ENCODE data around the gene TTLL6.

The TTLL6 gene

GRCh38 chr17:48776602-48777001, 40.4 kb downstream of the TTLL6 start:
- TF ChIP-seq, protein P1, sequence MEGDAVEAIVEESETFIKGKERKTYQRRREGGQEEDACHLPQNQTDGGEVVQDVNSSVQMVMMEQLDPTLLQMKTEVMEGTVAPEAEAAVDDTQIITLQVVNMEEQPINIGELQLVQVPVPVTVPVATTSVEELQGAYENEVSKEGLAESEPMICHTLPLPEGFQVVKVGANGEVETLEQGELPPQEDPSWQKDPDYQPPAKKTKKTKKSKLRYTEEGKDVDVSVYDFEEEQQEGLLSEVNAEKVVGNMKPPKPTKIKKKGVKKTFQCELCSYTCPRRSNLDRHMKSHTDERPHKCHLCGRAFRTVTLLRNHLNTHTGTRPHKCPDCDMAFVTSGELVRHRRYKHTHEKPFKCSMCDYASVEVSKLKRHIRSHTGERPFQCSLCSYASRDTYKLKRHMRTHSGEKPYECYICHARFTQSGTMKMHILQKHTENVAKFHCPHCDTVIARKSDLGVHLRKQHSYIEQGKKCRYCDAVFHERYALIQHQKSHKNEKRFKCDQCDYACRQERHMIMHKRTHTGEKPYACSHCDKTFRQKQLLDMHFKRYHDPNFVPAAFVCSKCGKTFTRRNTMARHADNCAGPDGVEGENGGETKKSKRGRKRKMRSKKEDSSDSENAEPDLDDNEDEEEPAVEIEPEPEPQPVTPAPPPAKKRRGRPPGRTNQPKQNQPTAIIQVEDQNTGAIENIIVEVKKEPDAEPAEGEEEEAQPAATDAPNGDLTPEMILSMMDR (IDR thresholded peaks at IDR 0.05; ENCODE audit: low read depth, low read length, poor library complexity, severe bottlenecking): no peak
- TF ChIP-seq EZH2phosphoT487 (IDR thresholded peaks at IDR 0.05; ENCODE audit: borderline replicate concordance, low read length): no peak

GRCh38 chr17:48773245-48773644, 43.8 kb downstream of the TTLL6 start:
- no peak overlapping the region for H3K27ac ChIP-seq (ENCODE audit: low read depth, low read length)
- no peaks in the 10 kb centered on the region for H3F3A ChIP-seq (ENCODE audit: control insufficient read depth, insufficient read depth)
- H3K36me3 ChIP-seq (ENCODE audit: control insufficient read depth, low read length): no peaks in the 10 kb centered on the region
- H3K79me2 ChIP-seq (ENCODE audit: control insufficient read depth, low read length): no peaks in the 10 kb centered on the region
- H3K4me2 ChIP-seq (ENCODE audit: low read length): no peak overlapping the region
- H3K4me3 ChIP-seq (ENCODE audit: low read length): no peak overlapping the region
- peaks cover 6% of the 10 kb centered on the region for H3K4me1 ChIP-seq (ENCODE audit: control insufficient read depth, low read length)
- H3K9me3 ChIP-seq (ENCODE audit: control insufficient read depth, insufficient read depth, low read length): no peaks in the 10 kb centered on the region; the same call in 1 of the 2 replicates
- no peaks in the 10 kb centered on the region for H4K20me1 ChIP-seq (ENCODE audit: control insufficient read depth, insufficient read depth, low read depth, low read length)
- H3K9me2 ChIP-seq (replicated peaks; ENCODE audit: control insufficient read depth, low read length): no peaks in the 10 kb centered on the region
- TF ChIP-seq, protein P1 (IDR thresholded peaks at IDR 0.05; ENCODE audit: low read depth, low read length, poor library complexity, severe bottlenecking): no peak
- no peak for TF ChIP-seq EZH2phosphoT487 (IDR thresholded peaks at IDR 0.05; ENCODE audit: borderline replicate concordance, low read length)
- peaks cover 5% of the 10 kb centered on the region for H3K27me3 ChIP-seq (ENCODE audit: control insufficient read depth, low read length)

More at GRCh38 chr17:48776602-48777001, 40.4 kb downstream of the TTLL6 start:
- no peaks in the 10 kb centered on the region for H3F3A ChIP-seq (ENCODE audit: control insufficient read depth, insufficient read depth)
- H4K20me1 ChIP-seq (ENCODE audit: control insufficient read depth, insufficient read depth, low read depth, low read length): no peaks in the 10 kb centered on the region
- no peak overlapping the region for H3K4me3 ChIP-seq (ENCODE audit: low read length)
- H3K4me2 ChIP-seq (ENCODE audit: low read length): no peak overlapping the region
- no peaks in the 10 kb centered on the region for H3K79me2 ChIP-seq (ENCODE audit: control insufficient read depth, low read length)
- H3K9me2 ChIP-seq (replicated peaks; ENCODE audit: control insufficient read depth, low read length): no peaks in the 10 kb centered on the region
- H3K4me1 ChIP-seq (ENCODE audit: control insufficient read depth, low read length): peaks cover 3% of the 10 kb centered on the region
- peaks cover 5% of the 10 kb centered on the region for H3K27me3 ChIP-seq (ENCODE audit: control insufficient read depth, low read length)
- H3K27ac ChIP-seq (ENCODE audit: low read depth, low read length): no peak overlapping the region
- no peaks in the 10 kb centered on the region; the same call in 1 of the 2 replicates for H3K9me3 ChIP-seq (ENCODE audit: control insufficient read depth, insufficient read depth, low read length)
- H3K36me3 ChIP-seq (ENCODE audit: control insufficient read depth, low read length): no peaks in the 10 kb centered on the region

- no peaks in the 10 kb centered on the region for H3K36me3 ChIP-seq (ENCODE audit: control insufficient read depth, low read length)
- peaks cover 5% of the 10 kb centered on the region for H3K27me3 ChIP-seq (ENCODE audit: control insufficient read depth, low read length)
- H3F3A ChIP-seq (ENCODE audit: control insufficient read depth, insufficient read depth): no peaks in the 10 kb centered on the region
- no peak for TF ChIP-seq EZH2phosphoT487 (IDR thresholded peaks at IDR 0.05; ENCODE audit: borderline replicate concordance, low read length)
- TF ChIP-seq, protein P1 (IDR thresholded peaks at IDR 0.05; ENCODE audit: low read depth, low read length, poor library complexity, severe bottlenecking): no peak
- no peak overlapping the region for H3K4me2 ChIP-seq (ENCODE audit: low read length)
- H3K79me2 ChIP-seq (ENCODE audit: control insufficient read depth, low read length): no peaks in the 10 kb centered on the region
- no peaks in the 10 kb centered on the region for H4K20me1 ChIP-seq (ENCODE audit: control insufficient read depth, insufficient read depth, low read depth, low read length)
- no peak overlapping the region for H3K27ac ChIP-seq (ENCODE audit: low read depth, low read length)
- H3K4me1 ChIP-seq (ENCODE audit: control insufficient read depth, low read length): peaks cover 6% of the 10 kb centered on the region
- no peak overlapping the region for H3K4me3 ChIP-seq (ENCODE audit: low read length)
- H3K9me2 ChIP-seq (replicated peaks; ENCODE audit: control insufficient read depth, low read length): no peaks in the 10 kb centered on the region
- H3K9me3 ChIP-seq (ENCODE audit: control insufficient read depth, insufficient read depth, low read length): no peaks in the 10 kb centered on the region; the same call in 1 of the 2 replicates
These were observed 46.1 kb downstream of the TTLL6 start for GRCh38 chr17:48770954-48771353.

All from DOHH2 (cell line).